RPMI8226 (cell line): ENCODE data around the gene KCNH8.

Source experiments
- DNase-seq: peaks from one replicate; pipeline ENCODE4 v3.0.0-alpha.2; 2015

Gene KCNH8

GRCh38 chr3:19392150-19392549, 243.8 kb downstream of the KCNH8 start:
- DNase-seq: no peak

GRCh38 chr3:19394946-19395345, 246.6 kb downstream of the KCNH8 start:
- DNase-seq: peak; percentile 7

GRCh38 chr3:19396726-19397125, 248.4 kb downstream of the KCNH8 start:
- DNase-seq: no peak

- DNase-seq: no peak
Measured at GRCh38 chr3:19399356-19399755, 251.0 kb downstream of the KCNH8 start.

- no peak for DNase-seq
Measured at GRCh38 chr3:19399836-19400235, 251.5 kb downstream of the KCNH8 start.

- DNase-seq: no peak
Measured at GRCh38 chr3:19420159-19420558, 271.8 kb downstream of the KCNH8 start.

- DNase-seq: no peak
Measured at GRCh38 chr3:19425825-19426224, 277.5 kb downstream of the KCNH8 start.

GRCh38 chr3:19427422-19428149, 279.3 kb downstream of the KCNH8 start:
- DNase-seq: no peak

- DNase-seq: no peak
Measured at GRCh38 chr3:19428729-19429128, 280.4 kb downstream of the KCNH8 start.

- DNase-seq: no peak
Measured at GRCh38 chr3:19432669-19433068, 284.4 kb downstream of the KCNH8 start.

- DNase-seq: no peak
Measured at GRCh38 chr3:19436746-19437145, 288.4 kb downstream of the KCNH8 start.

GRCh38 chr3:19439944-19440343, 291.6 kb downstream of the KCNH8 start:
- no peak for DNase-seq

- no peak for DNase-seq
Measured at GRCh38 chr3:19446138-19446537, 297.8 kb downstream of the KCNH8 start.

- no peak for DNase-seq
Measured at GRCh38 chr3:19446687-19447086, 298.4 kb downstream of the KCNH8 start.

GRCh38 chr3:19455546-19455945, 307.2 kb downstream of the KCNH8 start:
- no peak for DNase-seq

GRCh38 chr3:19456738-19457137, 308.4 kb downstream of the KCNH8 start:
- DNase-seq: no peak

- no peak for DNase-seq
Measured at GRCh38 chr3:19457449-19457848, 309.1 kb downstream of the KCNH8 start.

- DNase-seq: no peak
Measured at GRCh38 chr3:19467761-19468160, 319.5 kb downstream of the KCNH8 start.

- no peak for DNase-seq
Measured at GRCh38 chr3:19471138-19471537, 322.8 kb downstream of the KCNH8 start.

- DNase-seq: no peak
Measured at GRCh38 chr3:19473971-19474580, 325.8 kb downstream of the KCNH8 start.

GRCh38 chr3:19476281-19476680, 328.0 kb downstream of the KCNH8 start:
- DNase-seq: no peak

- DNase-seq: no peak
Measured at GRCh38 chr3:19485267-19485666, 337.0 kb downstream of the KCNH8 start.

GRCh38 chr3:19487386-19487785, 339.1 kb downstream of the KCNH8 start:
- DNase-seq: no peak

GRCh38 chr3:19488939-19489338, 340.6 kb downstream of the KCNH8 start:
- no peak for DNase-seq

- DNase-seq: no peak
Measured at GRCh38 chr3:19489936-19490335, 341.6 kb downstream of the KCNH8 start.
